Stomach smooth muscle (tissue), 2 donors: ENCODE results near the gene PTGES2.
A peak's percentile ranks its signal among the peaks of the same experiment; 100 is the strongest.

ENCODE experiments used
- H3K27ac ChIP-seq: one replicate; pipeline ENCODE4 v1.7.0; 2013; ENCODE audit warnings: mild to moderate bottlenecking, low read length, inconsistent platforms
- H3K27me3 ChIP-seq, 2 donors: one replicate each; pipeline ENCODE4 v1.7.0; 2013; ENCODE audit warnings: low read length in 2 of 2; ENCODE audit not compliant: insufficient read depth in 2 of 2, control insufficient read depth in 1 of 2
- H3K36me3 ChIP-seq, 2 donors: one replicate each; pipeline ENCODE4 v1.7.0; 2013; ENCODE audit warnings: low read length in 2 of 2; ENCODE audit not compliant: control insufficient read depth in 2 of 2, insufficient read depth in 2 of 2
- H3K4me1 ChIP-seq: one replicate; pipeline ENCODE4 v1.7.0; 2013; ENCODE audit warnings: low read length; ENCODE audit not compliant: control insufficient read depth, insufficient read depth
- H3K4me3 ChIP-seq, 2 donors: one replicate each; pipeline ENCODE4 v1.7.0; 2013; ENCODE audit warnings: low read length in 2 of 2
- H3K9ac ChIP-seq, 2 donors: one replicate each; pipeline ENCODE4 v1.7.0; 2013; ENCODE audit warnings: low read length in 2 of 2, mild to moderate bottlenecking in 1 of 2
- H3K9me3 ChIP-seq, 2 donors: one replicate each; pipeline ENCODE4 v1.7.0; 2013; ENCODE audit warnings: low read length in 2 of 2; ENCODE audit not compliant: control insufficient read depth in 2 of 2
- donor health status: healthy.
- donor health status: Pancreatic carcinoma.

Gene PTGES2

GRCh38 chr9:128163523-128164306, 36.2 kb upstream of the PTGES2 start:
- Histone ChIP-seq H3K27ac (no peak overlapping the region), H3K27me3 (no peaks in the 10 kb centered on the region), H3K9ac (no peak overlapping the region), H3K9me3 (no peaks in the 10 kb centered on the region), H3K36me3 (peaks cover 23 to 35% of the 10 kb centered on the region in 2 donors), H3K4me1 (peaks cover 19% of the 10 kb centered on the region), H3K4me3 (no peak overlapping the region)

GRCh38 chr9:128163027-128163515, 35.5 kb upstream of the PTGES2 start:
- no peaks in the 10 kb centered on the region for H3K9me3 ChIP-seq
- no peaks in the 10 kb centered on the region for H3K27me3 ChIP-seq
- no peak overlapping the region for H3K27ac ChIP-seq
- peaks cover 20 to 32% of the 10 kb centered on the region in 2 donors for H3K36me3 ChIP-seq
- peaks cover 19% of the 10 kb centered on the region for H3K4me1 ChIP-seq
- H3K4me3 ChIP-seq = no peak overlapping the region
- no peak overlapping the region for H3K9ac ChIP-seq

- H3K4me3 ChIP-seq = no peak overlapping the region
- H3K9ac ChIP-seq = no peak overlapping the region
- no peak overlapping the region for H3K27ac ChIP-seq
- H3K27me3 ChIP-seq = no peaks in the 10 kb centered on the region
- H3K4me1 ChIP-seq = peaks cover 19% of the 10 kb centered on the region
- peaks cover 14 to 28% of the 10 kb centered on the region in 2 donors for H3K36me3 ChIP-seq
- no peaks in the 10 kb centered on the region for H3K9me3 ChIP-seq
Measured at GRCh38 chr9:128162215-128163026, 34.9 kb upstream of the PTGES2 start.

GRCh38 chr9:128161215-128161902, 33.8 kb upstream of the PTGES2 start:
- Histone ChIP-seq H3K27me3 (no peaks in the 10 kb centered on the region), H3K27ac (no peak overlapping the region), H3K4me1 (peaks cover 19% of the 10 kb centered on the region), H3K9me3 (no peaks in the 10 kb centered on the region), H3K4me3 (peak overlapping the region; percentile 83 to 90), H3K9ac (peak overlapping the region in 1 of 2 donors; percentile 87), H3K36me3 (peaks cover 4 to 18% of the 10 kb centered on the region in 2 donors)

- Histone ChIP-seq H3K4me1 (peaks cover 19% of the 10 kb centered on the region), H3K36me3 (peaks cover 2 to 13% of the 10 kb centered on the region in 2 donors), H3K4me3 (peak overlapping the region; percentile 83 to 90), H3K27me3 (no peaks in the 10 kb centered on the region), H3K9me3 (no peaks in the 10 kb centered on the region), H3K27ac (no peak overlapping the region), H3K9ac (peak overlapping the region; percentile 74 to 87)
Measured at GRCh38 chr9:128160603-128160987, 33.1 kb upstream of the PTGES2 start.

- peaks cover 2 to 13% of the 10 kb centered on the region in 2 donors for H3K36me3 ChIP-seq
- no peaks in the 10 kb centered on the region for H3K27me3 ChIP-seq
- H3K4me1 ChIP-seq = peaks cover 19% of the 10 kb centered on the region
- H3K9me3 ChIP-seq = no peaks in the 10 kb centered on the region
- peak within 1 kb of the TSS; percentile 83 to 90 for H3K4me3 ChIP-seq
- H3K27ac ChIP-seq = no peak within 1 kb of the TSS
- H3K9ac ChIP-seq = peak within 1 kb of the TSS; percentile 74 to 87
Measured at GRCh38 chr9:128159784-128160602, 32.5 kb upstream of the PTGES2 start, which contains the start of gene BBLN. TSS of gene BBLN (plus strand) at chr9:128160265. CDS start at chr9:128160408, 143 bp downstream.

- no peaks in the 10 kb centered on the region for H3K27me3 ChIP-seq
- no peaks in the 10 kb centered on the region for H3K9me3 ChIP-seq
- peaks cover 2 to 13% of the 10 kb centered on the region in 2 donors for H3K36me3 ChIP-seq
- H3K4me1 ChIP-seq = peaks cover 19% of the 10 kb centered on the region
- H3K9ac ChIP-seq = peak overlapping the region; percentile 51 to 60
- H3K27ac ChIP-seq = no peak overlapping the region
- peak overlapping the region; percentile 63 to 77 for H3K4me3 ChIP-seq
Measured at GRCh38 chr9:128159522-128159783, 31.9 kb upstream of the PTGES2 start.

GRCh38 chr9:128155736-128156500, 28.4 kb upstream of the PTGES2 start:
- Histone ChIP-seq H3K36me3 (no peaks in the 10 kb centered on the region), H3K4me3 (no peak overlapping the region), H3K27ac (no peak overlapping the region), H3K9me3 (no peaks in the 10 kb centered on the region), H3K9ac (no peak overlapping the region), H3K27me3 (no peaks in the 10 kb centered on the region), H3K4me1 (peaks cover 12% of the 10 kb centered on the region)

GRCh38 chr9:128153947-128154695, 26.6 kb upstream of the PTGES2 start:
- Histone ChIP-seq H3K9ac (no peak overlapping the region), H3K4me1 (no peaks in the 10 kb centered on the region), H3K36me3 (no peaks in the 10 kb centered on the region), H3K27ac (no peak overlapping the region), H3K4me3 (no peak overlapping the region), H3K27me3 (no peaks in the 10 kb centered on the region), H3K9me3 (no peaks in the 10 kb centered on the region)
